IMR-90 (cell line): Measurements from ENCODE around the gene PTH. TPM values are rescaled to one million over a fixed set of nuclear protein-coding genes. Genes with fewer than 3 reads are reported as not detected.

ENCODE experiments used
- ATAC-seq: fragments of 200-7000 bp; cut with Tn5 transposase; 2 replicates; pipeline ENCODE4 v1.9.1; 2020; ENCODE audit warnings: low read depth, mild to moderate bottlenecking, moderate library complexity
- BruUV-seq: library from RNA; stranded (reverse); fragments of 400-500 nt; replicated peaks from 2 replicates; lab custom pipeline; 2021; lab: Mats Ljungman, UMichigan
- CTCF ChIA-PET: fragments of 300-600 bp; formaldehyde crosslinking; extraction: SDS; loops from one replicate; lab custom pipeline; 2021; ENCODE audit warnings: antibody characterized with exemption; lab: Yijun Ruan, JAX
- POLR2A ChIA-PET: fragments of 300-600 bp; sonication (Branson Sonifier 250); formaldehyde crosslinking; loops from one replicate; lab custom pipeline; 2022; ENCODE audit warnings: antibody characterized with exemption; ENCODE audit not compliant: unreplicated experiment; lab: Charles Lee
- DNase-seq: peaks from one replicate; pipeline ENCODE4 v3.0.0; 2013
- H2AFZ ChIP-seq: replicated peaks from 2 replicates; pipeline ENCODE3; 2013; ENCODE audit warnings: low read length, mild to moderate bottlenecking; ENCODE audit not compliant: poor library complexity
- H2AK5ac ChIP-seq: 2 replicates; pipeline ENCODE4 v1.6.1; 2013; ENCODE audit warnings: low read depth, low read length, inconsistent platforms
- H2AK9ac ChIP-seq: replicated peaks from 2 replicates; pipeline ENCODE3; 2013; ENCODE audit warnings: mild to moderate bottlenecking, low read depth, low read length, moderate library complexity; ENCODE audit not compliant: poor library complexity
- H2BK120ac ChIP-seq: 2 replicates; pipeline ENCODE4 v1.6.1; 2013; ENCODE audit warnings: low read depth, low read length, inconsistent platforms
- H2BK15ac ChIP-seq: 3 replicates; pipeline ENCODE4 v1.6.1; 2013; ENCODE audit warnings: low read depth, low read length, inconsistent platforms
- H2BK20ac ChIP-seq: 2 replicates; pipeline ENCODE4 v1.6.1; 2013; ENCODE audit warnings: low read depth, mild to moderate bottlenecking, inconsistent platforms, low read length, moderate library complexity
- H2BK5ac ChIP-seq: 2 replicates; pipeline ENCODE4 v1.6.1; 2013; ENCODE audit warnings: mild to moderate bottlenecking, low read depth, low read length, inconsistent platforms; ENCODE audit not compliant: poor library complexity, severe bottlenecking
- H3K14ac ChIP-seq: replicated peaks from 2 replicates; pipeline ENCODE4 v1.6.1; 2013; ENCODE audit warnings: low read depth, low read length, inconsistent platforms
- H3K18ac ChIP-seq: 2 replicates; pipeline ENCODE4 v1.6.1; 2013; ENCODE audit warnings: low read depth, low read length, control low read depth
- H3K23ac ChIP-seq: 2 replicates; pipeline ENCODE4 v1.6.1; 2013; ENCODE audit warnings: low read depth, low read length, inconsistent platforms
- H3K27ac ChIP-seq: 2 replicates; pipeline ENCODE4 v1.5.1; 2013; ENCODE audit warnings: mild to moderate bottlenecking, control low read depth, low read length; ENCODE audit not compliant: insufficient read depth
- H3K27me3 ChIP-seq: 2 replicates; pipeline ENCODE4 v1.6.1; 2013; ENCODE audit warnings: low read length; ENCODE audit not compliant: control insufficient read depth, insufficient read depth
- H3K36me3 ChIP-seq: 2 replicates; pipeline ENCODE4 v1.6.1; 2013; ENCODE audit warnings: low read length, mixed read lengths; ENCODE audit not compliant: control insufficient read depth, insufficient read depth
- H3K4ac ChIP-seq: 2 replicates; pipeline ENCODE4 v1.6.1; 2013; ENCODE audit warnings: low read depth, low read length, inconsistent platforms
- H3K4me1 ChIP-seq: 2 replicates; pipeline ENCODE4 v1.6.1; 2013; ENCODE audit warnings: low read length, mixed read lengths; ENCODE audit not compliant: control insufficient read depth, insufficient read depth
- H3K4me2 ChIP-seq: 2 replicates; pipeline ENCODE4 v1.6.1; 2013; ENCODE audit warnings: low read depth, mild to moderate bottlenecking, control low read depth, low read length, moderate library complexity
- H3K4me3 ChIP-seq: 2 replicates; pipeline ENCODE4 v1.5.1; 2013; ENCODE audit warnings: low read depth, mild to moderate bottlenecking, control low read depth, low read length, moderate library complexity; ENCODE audit not compliant: insufficient read depth
- H3K56ac ChIP-seq: 2 replicates; pipeline ENCODE4 v1.6.1; 2013; ENCODE audit warnings: low read length, inconsistent platforms; ENCODE audit not compliant: insufficient read depth; ENCODE audit errors: extremely low read depth
- H3K79me1 ChIP-seq, 2 experiments: 2 replicates each; pipeline ENCODE4 v1.6.1; 2013; ENCODE audit warnings: low read length in 2 of 2, inconsistent platforms in 1 of 2, low read depth in 1 of 2
- H3K9ac ChIP-seq: 2 replicates; pipeline ENCODE4 v1.6.1; 2013; ENCODE audit warnings: low read depth, low read length, control low read depth
- H3K9me1 ChIP-seq: 2 replicates; pipeline ENCODE4 v1.6.1; 2013; ENCODE audit warnings: low read length, inconsistent platforms; ENCODE audit not compliant: insufficient read depth
- H3K9me3 ChIP-seq: 2 replicates; pipeline ENCODE4 v1.6.1; 2013; ENCODE audit warnings: low read length; ENCODE audit not compliant: control insufficient read depth, insufficient read depth
- H4K20me1 ChIP-seq: 2 replicates; pipeline ENCODE4 v1.6.1; 2013; ENCODE audit warnings: low read length, inconsistent platforms; ENCODE audit not compliant: insufficient read depth
- H4K5ac ChIP-seq: 2 replicates; pipeline ENCODE4 v1.6.1; 2013; ENCODE audit warnings: mild to moderate bottlenecking, low read depth, low read length, control low read depth
- H4K8ac ChIP-seq, 2 experiments: 2 replicates each; pipeline ENCODE4 v1.6.1; 2013; ENCODE audit warnings: low read depth in 2 of 2, low read length in 2 of 2, control low read depth in 1 of 2, inconsistent platforms in 1 of 2
- H4K91ac ChIP-seq: 2 replicates; pipeline ENCODE4 v1.6.1; 2013; ENCODE audit warnings: low read depth, low read length, inconsistent platforms; ENCODE audit not compliant: insufficient read depth
- BHLHE40 ChIP-seq: fragments of 150-350 bp; IDR thresholded peaks from 2 replicates; pipeline ENCODE4 v1.6.1; 2016; ENCODE audit warnings: mild to moderate bottlenecking, low read depth, low read length
- CEBPB ChIP-seq: IDR thresholded peaks from 2 replicates; pipeline ENCODE4 v1.6.1; 2012; ENCODE audit warnings: low read depth, low read length, improper control_type of control experiment
- CHD1 ChIP-seq: IDR thresholded peaks from 2 replicates; pipeline ENCODE4 v1.6.1; 2012; ENCODE audit warnings: low read depth, low read length, improper control_type of control experiment
- CTCF ChIP-seq: conservative IDR thresholded peaks from 2 replicates; pipeline ENCODE4 v1.5.1; 2012; ENCODE audit warnings: mild to moderate bottlenecking, low read depth, low read length, improper control_type of control experiment
- FOS ChIP-seq: fragments of 150-350 bp; IDR thresholded peaks from 2 replicates; pipeline ENCODE4 v1.6.1; 2016; ENCODE audit warnings: low read depth, low read length
- MAFK ChIP-seq: IDR thresholded peaks from 2 replicates; pipeline ENCODE4 v1.6.1; 2012; ENCODE audit warnings: low read depth, low read length, improper control_type of control experiment
- MAZ ChIP-seq: IDR thresholded peaks from 2 replicates; pipeline ENCODE4 v1.6.1; 2012; ENCODE audit warnings: low read depth, mild to moderate bottlenecking, low read length, improper control_type of control experiment, moderate library complexity, borderline replicate concordance
- NFE2L2 ChIP-seq: fragments of 150-350 bp; IDR thresholded peaks from 2 replicates; pipeline ENCODE4 v1.6.1; 2016; ENCODE audit warnings: low read depth, mild to moderate bottlenecking, low read length
- POLR2A ChIP-seq: IDR thresholded peaks from 2 replicates; pipeline ENCODE4 v1.6.1; 2012; ENCODE audit warnings: mild to moderate bottlenecking, low read depth, low read length
- RAD21 ChIP-seq: IDR thresholded peaks from 2 replicates; pipeline ENCODE4 v1.6.1; 2012; ENCODE audit warnings: low read length, improper control_type of control experiment
- RCOR1 ChIP-seq: IDR thresholded peaks from 2 replicates; pipeline ENCODE4 v1.6.1; 2012; ENCODE audit warnings: mild to moderate bottlenecking, low read length, improper control_type of control experiment; ENCODE audit not compliant: insufficient replicate concordance
- RFX5 ChIP-seq: IDR thresholded peaks from 2 replicates; pipeline ENCODE4 v1.8.0; 2012; ENCODE audit warnings: low read depth, mild to moderate bottlenecking, low read length, moderate library complexity
- SMC3 ChIP-seq: fragments of 150-350 bp; IDR thresholded peaks from 2 replicates; pipeline ENCODE4 v1.6.1; 2016; ENCODE audit warnings: low read depth, mild to moderate bottlenecking, antibody characterized with exemption, low read length, moderate library complexity
- USF2 ChIP-seq: fragments of 150-350 bp; IDR thresholded peaks from 2 replicates; pipeline ENCODE4 v1.6.1; 2017; ENCODE audit warnings: mild to moderate bottlenecking, antibody characterized with exemption, low read length, low read depth
- WGBS, 2 experiments: methylation state at CpG; one replicate each; pipeline versions ENCODE4 v1.1.5 to v1.1.7; 2013; ENCODE audit warnings: missing lambda C conversion rate in 2 of 2; ENCODE audit not compliant: insufficient read length in 1 of 2; ENCODE audit errors: extremely low coverage in 2 of 2; 5-methylcytosine and 5-hydroxymethylcytosine counted together
- dilution Hi-C: fragments of 300-500 bp; cut with HindIII; formaldehyde crosslinking; loops from one replicate; pipeline ENCODE4 v1.14.3; 2018; ENCODE audit warnings: low sequenced_read_pairs; ENCODE audit not compliant: unreplicated experiment
- in situ Hi-C: fragments of 300-500 bp; cut with MboI; formaldehyde crosslinking; loops from 3 replicates; pipeline ENCODE4 v1.14.3; 2019; ENCODE audit warnings: low sequenced_read_pairs, inconsistent platforms, mixed read lengths
- intact Hi-C: fragments of 100-400 bp; cut with micrococcal nuclease; formaldehyde crosslinking; loops from 2 replicates; pipeline ENCODE4 v1.10.0; 2022
- polyA plus RNA-seq, 3 experiments: library from polyadenylated mRNA; depleted of rRNA; stranded (reverse); fragments of >200 nt; gene quantifications; 2 replicates each; pipeline ENCODE4 v1.2.3, GENCODE V29; 2012; ENCODE audit warnings: low replicate concordance in 1 of 3
- total RNA-seq: library from RNA; depleted of rRNA; stranded (reverse); fragments of >200 nt; gene quantifications from 2 replicates; pipeline ENCODE4 v1.2.3, GENCODE V29; 2012

The PTH gene
- total and polyA plus RNA-seq, 2 of the 4 experiments (the other 2 are of a cell fraction), result not detected

GRCh38 chr11:13463779-13464290 lies 32.0 kb downstream of the PTH start:
- Histone ChIP-seq H2BK15ac (no peak overlapping the region), H4K5ac (peak overlapping the region; percentile 7), H4K20me1 (no peaks in the 10 kb centered on the region; the same call in 1 of the 2 replicates), H2BK120ac (no peak overlapping the region; the same call in 1 of the 2 replicates), H2BK20ac (no peak overlapping the region), H3K14ac (no peak overlapping the region; the same call in 1 of the 2 replicates), H3K56ac (peak overlapping the region; percentile 91), H3K4ac (peak overlapping the region; percentile 95), H2AFZ (peak overlapping the region; percentile 99), H2AK5ac (peak overlapping the region; percentile 47; the same call in 1 of the 2 replicates), H3K18ac (no peak overlapping the region), H2AK9ac (no peak overlapping the region), H3K4me1 (peaks cover 3% of the 10 kb centered on the region), H3K9me1 (no peaks in the 10 kb centered on the region), H3K23ac (peak overlapping the region; percentile 95; the same call in 1 of the 2 replicates), H3K9me3 (no peaks in the 10 kb centered on the region), H2BK5ac (no peak overlapping the region), H3K4me2 (peak overlapping the region; percentile 90), H4K91ac (peak overlapping the region; percentile 83; the same call in 1 of the 2 replicates), H3K79me1 (peaks cover 4 to 32% of the 10 kb centered on the region in 2 experiments; a peak in 3 of 4 replicates), H3K27ac (peak overlapping the region; percentile 70), H3K9ac (peak overlapping the region; percentile 96), H3K36me3 (no peaks in the 10 kb centered on the region), H3K27me3 (peaks cover 7% of the 10 kb centered on the region), H4K8ac (peak overlapping the region; percentile 87 to 95), H3K4me3 (peak overlapping the region; percentile 82)
- intact Hi-C loops, result loop anchor here (5.0 to 10.0 kb wide), 2 partner anchors 189 to 257 kb away; partner anchors contain the start of gene BMAL1
- 40% methylated on average over 1 of the region's 12 CpGs; no CpG with 5 or more reads in 1 of the 2 experiments for WGBS, 2 experiments
- dilution Hi-C loops, result no loop called here
- no peak for TF ChIP-seq RAD21
- TF ChIP-seq RFX5, result no peak
- no peak for TF ChIP-seq CHD1
- no peak for TF ChIP-seq MAFK
- TF ChIP-seq FOS, result no peak
- TF ChIP-seq CTCF, result no peak
- no peak for TF ChIP-seq USF2
- no peak for TF ChIP-seq RCOR1
- TF ChIP-seq NFE2L2, result no peak
- no peak for TF ChIP-seq BHLHE40
- no peak for TF ChIP-seq CEBPB
- no peak for TF ChIP-seq MAZ
- no peak for TF ChIP-seq POLR2A
- no peak for TF ChIP-seq SMC3
- in situ Hi-C loops, result no loop called here
- POLR2A ChIA-PET, result interaction anchor here (0.6 to 0.9 kb wide), 2 partner anchors 56 to 77 kb away, joined by 3 to 7 read pairs; no protein-coding TSS in a partner anchor
- CTCF ChIA-PET, result interaction anchor here (0.9 kb wide), 1 partner anchor 79 kb away, joined by 3 read pairs; no protein-coding TSS in a partner anchor
- ATAC-seq, result no peak
- no peak for DNase-seq
- BruUV-seq, result no TSS peak
